ENCODE data around the gene ILF3.

ILF3 gene

DNA sequence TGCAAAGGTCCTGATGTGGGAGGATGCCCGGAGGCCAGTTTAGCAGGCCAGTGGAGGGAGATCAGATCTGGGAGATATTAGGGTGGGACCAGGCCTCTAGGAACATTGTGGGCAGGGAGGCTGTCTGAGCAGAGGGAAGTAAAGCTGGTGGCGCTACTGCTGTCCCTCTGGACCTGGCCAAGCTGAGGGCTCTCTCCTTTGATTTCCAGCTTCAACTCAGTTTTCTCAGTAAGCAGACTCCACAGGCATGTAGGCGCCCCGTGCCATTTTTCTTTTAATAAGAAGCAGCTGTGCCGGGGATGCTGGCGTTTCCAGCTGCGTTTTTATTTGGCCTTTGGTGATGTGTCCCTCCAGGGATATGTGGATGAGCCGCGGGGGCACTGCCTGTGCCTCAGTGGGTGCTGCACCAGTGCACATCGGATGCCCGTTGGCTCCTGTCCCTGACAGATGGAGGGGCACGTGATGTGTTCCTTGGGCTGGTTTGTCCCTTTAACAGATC, 70.5 kb downstream of the ILF3 start:
- Mint-ChIP-seq H3K27me3 (no peaks in the 10 kb centered on the region), H3K4me3 (no peak overlapping the region), H3K4me1 (ENCODE audit: low read depth in 2 of 2) (peaks cover 59 to 60% of the 10 kb centered on the region in 2 donors), H3K36me3 (ENCODE audit: insufficient read depth) (peaks cover 29% of the 10 kb centered on the region), H3K27ac (peak overlapping the region; percentile 32 to 60), H3K9me3 (no peaks in the 10 kb centered on the region)
- ATAC-seq (replicated peaks) (no peak), DNase-seq (no peak)

DNA sequence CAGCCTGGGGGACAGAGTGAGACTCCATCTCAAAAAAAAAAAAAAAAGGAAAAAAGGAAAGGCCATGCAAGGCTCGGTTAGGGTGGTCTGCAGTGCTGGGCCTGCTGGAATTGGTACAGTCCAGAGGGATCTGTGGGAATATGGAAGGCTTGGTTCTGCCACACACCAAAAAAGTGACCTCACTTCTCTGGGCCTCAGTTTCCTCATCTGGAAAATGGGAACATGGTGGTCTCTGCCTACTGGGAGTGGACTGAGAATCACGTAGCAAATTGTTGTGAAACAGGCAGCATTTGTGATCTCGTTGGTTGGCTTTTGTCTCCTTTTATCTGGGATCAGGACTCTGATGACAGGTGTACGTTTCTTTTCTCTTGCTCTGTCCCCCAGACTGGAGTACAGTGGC, 71.3 kb downstream of the ILF3 start:
- Mint-ChIP-seq H3K27me3 (no peaks in the 10 kb centered on the region), H3K9me3 (no peaks in the 10 kb centered on the region), H3K36me3 (ENCODE audit: insufficient read depth) (peaks cover 31% of the 10 kb centered on the region), H3K27ac (no peak overlapping the region), H3K4me3 (no peak overlapping the region), H3K4me1 (ENCODE audit: low read depth in 2 of 2) (peaks cover 56 to 62% of the 10 kb centered on the region in 2 donors)
- no peak for DNase-seq
- ATAC-seq (replicated peaks), result no peak

DNA sequence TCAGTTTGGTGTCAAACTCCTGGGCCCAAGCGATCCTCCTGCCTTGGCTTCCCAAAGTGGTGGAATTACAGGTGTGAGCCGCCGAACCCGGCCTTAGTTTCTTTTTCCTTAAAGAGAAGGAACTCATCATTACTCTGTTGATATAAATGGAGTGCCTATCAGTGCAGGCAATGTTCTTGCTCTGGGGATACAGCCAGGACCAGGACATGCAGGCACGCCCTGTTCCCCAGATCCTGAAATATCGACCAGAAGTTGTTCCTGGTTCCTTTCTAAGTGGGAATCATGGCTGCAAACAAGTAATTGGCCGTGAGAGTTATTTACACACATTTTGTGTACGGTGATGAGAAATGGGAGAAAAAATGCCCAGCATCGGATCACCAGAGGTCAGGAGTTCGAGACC, 72.1 kb downstream of the ILF3 start:
- peaks cover 55 to 61% of the 10 kb centered on the region in 2 donors for H3K4me1 Mint-ChIP-seq (ENCODE audit: low read depth in 2 of 2)
- no peak overlapping the region for H3K4me3 Mint-ChIP-seq
- H3K36me3 Mint-ChIP-seq (ENCODE audit: insufficient read depth), result peaks cover 32% of the 10 kb centered on the region
- no peaks in the 10 kb centered on the region for H3K27me3 Mint-ChIP-seq
- peak overlapping the region in 1 of 2 donors; percentile 20 for H3K27ac Mint-ChIP-seq
- ATAC-seq (replicated peaks) (no peak), DNase-seq (no peak)
- H3K9me3 Mint-ChIP-seq, result no peaks in the 10 kb centered on the region

DNA sequence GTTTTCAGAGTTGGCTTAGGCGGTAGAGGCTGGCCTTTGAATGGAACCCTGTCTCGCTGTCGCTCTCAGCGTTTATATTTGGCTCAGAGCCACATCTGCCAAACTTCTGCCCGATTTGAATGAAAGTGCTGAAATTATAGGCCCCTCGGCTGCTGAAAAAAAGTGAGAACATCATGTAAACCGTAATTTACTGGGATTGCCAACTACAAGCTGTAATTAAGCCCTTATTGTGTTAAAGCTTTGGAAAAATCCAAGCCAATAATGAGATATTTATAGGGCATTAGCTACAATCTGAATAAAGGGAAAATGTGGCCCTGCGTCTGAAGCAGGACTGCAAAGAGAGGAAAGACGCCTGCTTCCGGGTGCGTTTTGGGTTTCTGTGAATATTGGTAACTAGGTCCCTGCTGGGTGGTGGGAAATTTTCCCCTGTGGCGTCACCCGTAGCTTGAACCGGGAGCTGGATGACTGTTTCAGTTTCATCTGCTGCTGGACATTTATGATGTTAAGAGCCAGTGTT, 73.6 kb downstream of the ILF3 start:
- DNase-seq (no peak), ATAC-seq (replicated peaks) (no peak)
- Mint-ChIP-seq H3K36me3 (ENCODE audit: insufficient read depth) (peaks cover 38% of the 10 kb centered on the region), H3K9me3 (no peaks in the 10 kb centered on the region), H3K4me1 (ENCODE audit: low read depth in 2 of 2) (peaks cover 53 to 60% of the 10 kb centered on the region in 2 donors), H3K27me3 (no peaks in the 10 kb centered on the region), H3K27ac (peak overlapping the region; percentile 78 to 96), H3K4me3 (peak overlapping the region in 1 of 2 donors; percentile 30)

DNA sequence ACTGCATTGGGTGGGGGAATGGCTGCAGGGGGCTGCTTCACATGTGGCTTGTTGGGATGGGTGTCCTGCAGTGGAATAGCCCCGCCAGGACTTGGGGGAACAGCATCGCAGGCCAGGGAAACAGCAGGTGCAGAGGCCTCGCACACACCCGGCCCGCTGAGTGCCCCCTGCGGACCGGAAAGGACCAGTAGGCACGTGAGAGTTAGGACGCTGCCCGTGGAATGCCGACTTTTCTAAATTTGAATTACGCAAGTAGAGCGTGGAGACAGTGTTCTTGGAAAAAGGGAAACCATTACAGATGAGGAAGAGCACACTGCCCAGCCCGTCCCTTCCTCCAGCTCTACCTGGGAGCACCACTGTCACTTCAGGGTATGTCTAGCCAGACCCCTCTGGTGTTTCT, 75.3 kb downstream of the ILF3 start:
- Mint-ChIP-seq H3K9me3 (no peaks in the 10 kb centered on the region), H3K27ac (peak overlapping the region; percentile 99 to 100), H3K4me3 (peak overlapping the region in 1 of 2 donors; percentile 20), H3K27me3 (no peaks in the 10 kb centered on the region), H3K36me3 (ENCODE audit: insufficient read depth) (peaks cover 36% of the 10 kb centered on the region), H3K4me1 (ENCODE audit: low read depth in 2 of 2) (peaks cover 44 to 46% of the 10 kb centered on the region in 2 donors)
- DNase-seq, result no peak
- no peak for ATAC-seq (replicated peaks)

DNA sequence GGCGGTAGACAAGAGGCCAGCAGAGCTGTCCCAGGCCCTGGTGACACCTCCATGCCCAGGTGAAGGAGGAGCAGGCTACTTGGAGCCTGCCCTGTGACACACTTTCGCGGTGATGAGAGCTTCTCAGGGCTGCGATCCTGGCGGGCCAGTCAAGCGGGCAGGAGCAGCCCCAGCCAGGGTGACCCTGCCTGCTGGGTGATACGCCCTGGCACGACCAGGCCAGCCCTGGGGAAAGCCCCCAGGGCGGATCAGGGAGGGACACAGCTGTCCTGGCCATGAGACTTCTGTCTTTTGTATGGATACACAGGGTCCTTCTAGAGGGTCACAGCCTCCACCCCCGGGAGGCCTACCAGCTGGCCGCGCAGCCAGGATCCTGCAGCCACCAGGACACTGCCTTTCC, 76.8 kb downstream of the ILF3 start:
- ATAC-seq (replicated peaks), result no peak
- Mint-ChIP-seq H3K27me3 (no peaks in the 10 kb centered on the region), H3K4me1 (ENCODE audit: low read depth in 2 of 2) (peaks cover 34 to 41% of the 10 kb centered on the region in 2 donors), H3K9me3 (no peaks in the 10 kb centered on the region), H3K4me3 (peak overlapping the region; percentile 15 to 87), H3K36me3 (ENCODE audit: insufficient read depth) (peaks cover 42% of the 10 kb centered on the region), H3K27ac (peak overlapping the region; percentile 99 to 100)
- no peak for DNase-seq

DNA sequence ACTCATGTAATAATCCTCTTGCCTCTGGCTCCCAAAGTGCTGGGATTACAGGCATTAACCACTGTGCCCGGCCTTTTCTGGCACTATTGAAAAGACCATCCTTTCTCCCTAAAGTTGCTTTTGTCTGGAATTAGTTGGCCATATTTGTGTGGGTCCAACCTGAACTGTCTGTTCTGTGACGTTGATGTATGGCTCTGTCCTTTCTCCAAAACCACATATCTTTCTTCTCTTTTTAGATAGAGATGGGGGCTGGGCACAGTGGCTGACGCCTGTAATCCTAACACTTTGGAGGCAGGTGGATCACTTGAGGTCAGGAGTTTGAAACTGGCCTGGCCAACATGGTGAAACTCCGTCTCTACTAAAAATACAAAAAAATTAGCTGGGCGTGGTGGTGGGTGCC, 81.6 kb downstream of the ILF3 start:
- Mint-ChIP-seq H3K4me1 (ENCODE audit: low read depth in 2 of 2) (peaks cover 29 to 33% of the 10 kb centered on the region in 2 donors), H3K27me3 (no peaks in the 10 kb centered on the region), H3K27ac (peak overlapping the region; percentile 10 to 74)

DNA sequence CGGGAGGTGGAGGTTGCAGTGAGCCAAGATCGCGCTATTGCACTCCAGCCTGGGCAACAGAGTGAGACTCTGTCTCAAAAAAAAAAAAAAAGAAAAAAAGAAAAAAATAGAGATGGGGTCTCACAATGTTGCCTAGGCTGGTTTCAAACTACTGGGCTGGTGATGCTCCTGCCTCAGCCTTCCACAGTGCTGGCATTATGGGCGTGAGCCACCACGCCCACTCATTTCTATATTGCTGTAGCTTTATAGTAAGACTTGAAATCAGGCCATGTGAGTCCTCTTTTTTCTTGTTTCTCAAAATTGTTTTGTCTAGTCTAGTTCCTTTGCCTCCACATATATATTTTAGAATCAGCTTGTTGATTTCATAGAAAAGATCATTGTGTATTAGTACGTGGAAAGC, 82.0 kb downstream of the ILF3 start:
- no peaks in the 10 kb centered on the region for H3K27me3 Mint-ChIP-seq
- ATAC-seq (replicated peaks) (no peak), DNase-seq (no peak)
- peaks cover 39% of the 10 kb centered on the region for H3K36me3 Mint-ChIP-seq (ENCODE audit: insufficient read depth)
- no peaks in the 10 kb centered on the region for H3K9me3 Mint-ChIP-seq
- H3K4me1 Mint-ChIP-seq (ENCODE audit: low read depth in 2 of 2), result peaks cover 30 to 34% of the 10 kb centered on the region in 2 donors
- H3K27ac Mint-ChIP-seq, result peak overlapping the region; percentile 10 to 74
- H3K4me3 Mint-ChIP-seq, result no peak overlapping the region

More for the DNA sequence above, 81.6 kb downstream of the ILF3 start:
- no peaks in the 10 kb centered on the region for H3K9me3 Mint-ChIP-seq
- peaks cover 39% of the 10 kb centered on the region for H3K36me3 Mint-ChIP-seq (ENCODE audit: insufficient read depth)
- no peak overlapping the region for H3K4me3 Mint-ChIP-seq
- no peak for ATAC-seq (replicated peaks)
- no peak for DNase-seq

DNA sequence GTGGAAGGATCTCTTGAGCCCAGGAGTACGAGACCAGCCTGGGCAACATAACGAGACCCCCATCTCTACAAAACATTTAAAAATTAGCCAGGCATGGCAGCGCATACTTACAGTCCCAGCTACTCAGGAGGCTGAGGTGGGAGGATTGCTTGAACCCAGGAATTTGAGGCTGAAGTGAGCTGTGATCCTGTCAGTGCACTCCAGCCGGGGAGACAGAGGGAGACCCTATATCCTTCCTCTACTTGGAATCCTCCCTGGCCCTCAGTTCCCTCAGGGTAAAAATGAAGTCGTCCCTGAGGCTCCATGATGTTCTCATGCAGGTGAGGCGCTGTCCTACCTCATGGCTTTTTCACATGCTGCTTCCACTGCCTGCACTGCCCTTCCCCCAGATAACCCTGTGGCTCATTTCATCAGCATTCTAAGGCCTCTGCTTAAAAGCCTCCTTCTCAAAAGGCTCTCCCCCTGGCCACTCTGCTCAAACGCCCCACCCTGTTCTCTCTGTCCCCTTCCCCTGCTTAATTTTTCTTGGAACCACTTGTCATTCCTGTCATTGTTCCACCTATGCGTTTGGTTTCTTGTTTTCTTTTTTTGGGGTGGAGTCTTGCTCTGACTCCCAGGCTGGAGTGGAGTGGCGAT, 82.9 kb downstream of the ILF3 start:
- Mint-ChIP-seq H3K27me3 (no peaks in the 10 kb centered on the region), H3K27ac (peak overlapping the region; percentile 77 to 90), H3K4me1 (ENCODE audit: low read depth in 2 of 2) (peaks cover 28 to 34% of the 10 kb centered on the region in 2 donors), H3K9me3 (no peaks in the 10 kb centered on the region), H3K4me3 (no peak overlapping the region), H3K36me3 (ENCODE audit: insufficient read depth) (peaks cover 33% of the 10 kb centered on the region)
- DNase-seq (no peak), ATAC-seq (replicated peaks) (no peak)

DNA sequence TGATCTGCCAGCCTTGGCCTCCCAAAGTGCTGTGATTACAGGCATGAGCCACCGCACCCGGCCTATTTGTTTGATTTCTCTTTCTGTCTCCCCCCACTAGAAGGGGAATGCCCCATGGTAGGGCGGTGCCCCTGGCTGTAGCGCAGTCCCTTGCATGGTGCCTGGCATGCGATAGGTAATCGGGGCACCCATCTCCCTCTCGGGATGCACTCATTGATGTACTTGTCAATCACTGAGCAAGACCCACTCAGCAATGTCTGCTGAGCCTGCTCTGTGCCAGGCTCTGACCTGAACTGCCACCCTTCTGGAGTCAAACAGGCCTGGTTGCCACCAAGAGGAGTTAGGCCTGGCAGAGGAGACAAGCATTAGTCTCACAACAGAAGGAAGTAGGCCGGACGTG, 83.6 kb downstream of the ILF3 start:
- Mint-ChIP-seq H3K36me3 (ENCODE audit: insufficient read depth) (peaks cover 33% of the 10 kb centered on the region), H3K4me1 (ENCODE audit: low read depth in 2 of 2) (peaks cover 34 to 41% of the 10 kb centered on the region in 2 donors), H3K27me3 (no peaks in the 10 kb centered on the region), H3K27ac (peak overlapping the region; percentile 77 to 90), H3K9me3 (no peaks in the 10 kb centered on the region), H3K4me3 (no peak overlapping the region)
- ATAC-seq (replicated peaks) (peak; percentile 26), DNase-seq (no peak)

DNA sequence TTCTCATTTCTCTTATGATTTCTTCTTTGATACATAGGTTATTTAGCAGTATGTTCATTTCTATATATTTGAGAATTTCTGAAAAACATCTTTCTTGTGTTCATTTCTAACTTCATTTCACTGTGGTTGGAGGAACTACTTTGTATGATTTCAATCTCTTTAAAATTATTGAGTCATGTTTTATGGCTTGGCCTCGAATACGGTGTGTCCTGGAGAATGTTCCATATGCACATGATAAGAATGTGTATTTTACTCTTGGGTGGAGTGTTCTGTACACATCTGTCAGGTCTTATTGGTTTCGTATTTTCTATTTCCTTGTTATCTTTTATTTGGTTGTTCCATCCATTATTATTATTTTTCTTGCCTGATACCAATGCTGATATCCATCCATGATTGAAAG, 86.7 kb downstream of the ILF3 start:
- Mint-ChIP-seq H3K27me3 (no peaks in the 10 kb centered on the region), H3K27ac (peak overlapping the region in 1 of 2 donors; percentile 77), H3K9me3 (no peaks in the 10 kb centered on the region), H3K4me3 (no peak overlapping the region), H3K36me3 (ENCODE audit: insufficient read depth) (peaks cover 23% of the 10 kb centered on the region), H3K4me1 (ENCODE audit: low read depth in 2 of 2) (peaks cover 47% of the 10 kb centered on the region in 2 donors)
- ATAC-seq (replicated peaks) (no peak), DNase-seq (no peak)
